GM19463 (cell line): ENCODE data around the gene CEACAM8.
"Not testable (repeated sequence)": the region's sequence is repeated elsewhere in the genome, so short reads cannot be mapped to it uniquely, and the experiment has no call there.

Experiments
- ATAC-seq: cut with Tn5 transposase; IDR thresholded peaks from one replicate; pipeline ENCODE4 v1.9.1; 2021; ENCODE audit warnings: mild to moderate bottlenecking, moderate library complexity; ENCODE audit not compliant: unreplicated experiment

The CEACAM8 gene

GRCh38 chr19:42546831-42547500 is 47.8 kb downstream of the CEACAM8 start:
- no peak for ATAC-seq

GRCh38 chr19:42544146-42544545 is 50.6 kb downstream of the CEACAM8 start:
- no peak for ATAC-seq

- no peak for ATAC-seq
Observed at GRCh38 chr19:42542791-42543190, 51.9 kb downstream of the CEACAM8 start.

GRCh38 chr19:42540071-42540553 is 54.6 kb downstream of the CEACAM8 start:
- ATAC-seq, result no peak

- no peak for ATAC-seq
Observed at GRCh38 chr19:42538841-42539709, 55.6 kb downstream of the CEACAM8 start.

GRCh38 chr19:42535276-42535675 is 59.4 kb downstream of the CEACAM8 start:
- not testable (repeated sequence) for ATAC-seq

- no peak for ATAC-seq
Observed at GRCh38 chr19:42534391-42534790, 60.3 kb downstream of the CEACAM8 start.

GRCh38 chr19:42532891-42533290 is 61.8 kb downstream of the CEACAM8 start:
- ATAC-seq, result no peak

GRCh38 chr19:42531313-42531712 is 63.4 kb downstream of the CEACAM8 start:
- no peak for ATAC-seq
